Activated naive CD4-positive, alpha-beta T cell treated with anti-CD3 and anti-CD28 coated beads, Interleukin-2, amount 50 U/mL, for 72 hours (primary cell): ENCODE results near the gene CSRP3. TPM values are rescaled to one million over a fixed set of nuclear protein-coding genes. Genes with fewer than 3 reads are reported as not detected.

Experiments
- ATAC-seq, 2 donors: fragments of 150-1000 bp; cut with Tn5 transposase; 2 replicates each; pipeline ENCODE4 v1.10.0; 2021; ENCODE audit warnings: mild to moderate bottlenecking in 2 of 2, moderate library complexity in 2 of 2
- DNase-seq, 2 donors: peaks; one replicate each; pipeline ENCODE4 v3.0.0; 2021 to 2022; ENCODE audit warnings: low spot score in 2 of 2
- H3K27ac Mint-ChIP-seq, 2 donors: one replicate each; pipeline ENCODE4 v1.8.0; 2022; ENCODE audit warnings: mild to moderate bottlenecking in 2 of 2, mixed read lengths in 2 of 2
- H3K36me3 Mint-ChIP-seq, 2 donors: one replicate each; pipeline ENCODE4 v1.8.0; 2022; ENCODE audit warnings: mixed read lengths in 2 of 2
- H3K9me3 Mint-ChIP-seq, 2 donors: one replicate each; pipeline ENCODE4 v1.8.0; 2022; ENCODE audit warnings: mixed read lengths in 2 of 2
- total RNA-seq, 2 donors: library from RNA; stranded (reverse); gene quantifications; one replicate each; pipeline ENCODE4 v1.2.3, GENCODE V29; 2022

Gene CSRP3
- not detected for total RNA-seq

DNA sequence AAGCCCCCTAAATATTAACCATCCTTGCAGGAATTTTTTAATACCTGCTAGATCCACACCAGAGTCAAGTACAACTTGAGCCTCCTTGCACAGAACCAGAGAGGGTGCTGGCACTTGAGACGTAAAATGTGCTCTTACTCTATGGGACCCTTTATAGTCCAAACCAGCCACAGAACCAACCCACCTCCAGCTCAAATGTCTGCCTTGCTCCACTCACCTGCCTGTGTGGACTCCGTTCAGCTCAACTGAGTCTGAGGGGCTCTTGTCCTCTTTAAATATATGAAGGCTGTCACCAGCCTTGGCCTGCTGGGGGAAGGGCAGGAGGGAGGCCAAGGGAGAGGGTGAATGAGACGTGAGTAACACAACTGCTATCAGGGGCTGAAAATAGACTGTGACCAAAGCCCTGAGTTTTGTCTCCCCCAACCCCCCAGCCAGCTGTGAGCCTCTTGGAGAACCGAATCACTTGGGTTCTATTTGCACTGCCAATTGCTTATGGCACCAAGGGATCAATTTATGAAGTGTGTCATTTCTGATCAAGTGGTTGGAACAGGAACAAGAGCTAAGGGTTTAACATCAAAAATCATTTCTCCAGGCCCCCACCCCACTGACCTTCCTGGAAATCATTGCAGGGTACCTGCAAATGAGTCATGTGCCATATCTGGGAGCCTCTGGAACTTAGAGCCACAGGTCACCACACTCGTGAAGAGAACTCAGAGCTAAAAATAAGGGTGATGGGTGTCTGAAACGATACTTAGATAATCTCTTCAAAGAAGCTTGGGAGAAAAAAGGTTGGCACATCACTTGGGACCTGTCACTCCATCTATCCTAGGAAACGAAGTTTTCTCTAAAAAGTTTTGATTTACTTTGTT, at the start of gene CSRP3:
Gene CSRP3, minus strand, starts transcription at position 247 of the 869 bp plus-strand sequence. CDS start 9,535 bp downstream, outside the sequence.
- no peak within 1 kb of the TSS for H3K27ac Mint-ChIP-seq
- H3K36me3 Mint-ChIP-seq: no peaks in the 10 kb centered on the region
- DNase-seq (no peak), ATAC-seq (no peak)
- H3K9me3 Mint-ChIP-seq: no peaks in the 10 kb centered on the region

DNA sequence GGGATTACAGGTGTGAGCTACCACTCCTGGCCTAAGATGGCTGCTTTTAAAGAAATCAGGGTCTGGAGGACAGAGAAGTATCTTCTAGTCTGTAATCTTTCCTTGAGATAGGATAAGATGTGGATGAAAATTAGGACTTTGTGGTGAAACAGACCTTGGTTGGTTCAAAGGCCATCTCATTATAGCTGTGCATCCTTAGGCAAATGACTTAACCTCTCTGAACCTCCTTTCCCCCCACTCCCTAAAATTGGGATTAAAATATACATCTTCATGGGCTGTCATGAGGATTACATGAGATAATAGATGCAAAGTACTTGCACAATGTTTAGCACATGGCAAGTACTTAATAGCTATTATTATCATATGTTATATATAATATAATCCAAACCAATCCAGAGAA, 49.8 kb upstream of the CSRP3 start:
- ATAC-seq: no peak
- Mint-ChIP-seq H3K27ac (no peak overlapping the region), H3K9me3 (peaks cover 3 to 15% of the 10 kb centered on the region in 2 donors), H3K36me3 (peaks cover 8 to 9% of the 10 kb centered on the region in 2 donors)
- no peak for DNase-seq

DNA sequence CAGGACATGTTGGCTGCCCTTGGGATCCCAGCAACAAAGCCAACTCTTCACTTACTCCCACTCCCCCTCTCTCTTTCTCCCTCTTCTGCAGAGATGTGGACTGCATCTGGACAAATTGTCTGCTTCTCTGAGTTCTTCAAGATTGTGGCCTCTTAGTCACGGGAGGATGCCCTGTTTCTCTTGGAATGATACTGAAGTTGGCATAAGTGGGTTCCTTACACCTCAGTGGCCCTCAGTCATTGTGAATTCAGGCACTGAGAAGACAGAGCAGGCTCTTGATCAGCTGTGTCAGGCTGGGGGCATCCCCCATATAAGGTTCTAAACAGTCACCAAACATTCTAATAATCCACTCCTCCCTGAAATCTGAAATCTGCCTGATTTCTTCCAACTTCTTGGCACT, 45.0 kb upstream of the CSRP3 start:
- Mint-ChIP-seq H3K9me3 (peaks cover 0 to 10% of the 10 kb centered on the region in 2 donors), H3K27ac (no peak overlapping the region), H3K36me3 (peaks cover 9 to 15% of the 10 kb centered on the region in 2 donors)
- ATAC-seq (no peak), DNase-seq (no peak)

GRCh38 chr11:19245351-19245750, 43.6 kb upstream of the CSRP3 start:
- no peak overlapping the region for H3K27ac Mint-ChIP-seq
- peaks cover 0 to 10% of the 10 kb centered on the region in 2 donors for H3K9me3 Mint-ChIP-seq
- ATAC-seq (no peak), DNase-seq (no peak)
- peaks cover 9 to 15% of the 10 kb centered on the region in 2 donors for H3K36me3 Mint-ChIP-seq

DNA sequence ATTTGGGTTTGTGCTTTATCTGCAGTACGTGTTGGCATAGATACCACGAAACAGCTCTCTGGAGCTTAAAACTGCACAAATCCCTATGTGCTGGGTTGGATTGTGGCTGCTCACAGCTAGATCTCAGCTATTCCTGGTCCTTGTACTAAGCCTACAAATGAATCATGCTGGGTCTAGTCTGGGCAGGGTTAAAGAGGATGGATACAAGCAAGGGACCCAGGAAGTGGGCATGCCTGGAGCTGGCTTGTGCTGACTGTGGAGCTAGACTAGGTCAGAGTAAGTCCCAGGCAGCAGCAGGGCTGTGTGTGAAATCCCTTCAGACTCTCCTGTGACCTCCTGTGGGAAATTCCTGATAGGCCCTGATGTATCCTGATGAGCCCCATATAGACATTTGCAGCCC, 42.8 kb upstream of the CSRP3 start:
- DNase-seq (no peak), ATAC-seq (no peak)
- peaks cover 0 to 8% of the 10 kb centered on the region in 2 donors for H3K9me3 Mint-ChIP-seq
- H3K36me3 Mint-ChIP-seq: peaks cover 8 to 15% of the 10 kb centered on the region in 2 donors
- H3K27ac Mint-ChIP-seq: no peak overlapping the region

- Mint-ChIP-seq H3K27ac (no peak overlapping the region), H3K36me3 (peaks cover 8 to 15% of the 10 kb centered on the region in 2 donors), H3K9me3 (peaks cover 0 to 3% of the 10 kb centered on the region in 2 donors)
- no peak for ATAC-seq
- no peak for DNase-seq
These were observed 42.3 kb upstream of the CSRP3 start for GRCh38 chr11:19244084-19244483.

DNA sequence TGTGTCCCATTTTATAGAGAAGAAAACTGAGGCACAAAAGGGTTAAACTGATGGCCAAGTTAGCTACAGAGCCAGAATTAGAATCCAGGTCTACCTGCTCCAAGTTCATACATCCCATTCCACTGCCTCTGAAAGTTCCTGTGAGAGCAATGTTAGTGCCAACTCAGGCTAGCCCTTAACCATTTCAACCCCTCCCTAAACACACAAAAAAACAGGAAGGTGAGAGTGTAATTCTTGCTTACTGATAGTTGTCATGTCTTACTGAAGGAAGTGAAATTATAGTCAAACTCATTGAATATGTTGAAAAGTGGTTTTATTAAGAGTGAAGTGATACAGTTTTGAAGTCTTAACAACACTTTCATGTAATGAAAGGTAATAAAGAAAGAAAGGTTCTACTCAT, 41.8 kb upstream of the CSRP3 start:
- no peaks in the 10 kb centered on the region for H3K9me3 Mint-ChIP-seq
- H3K27ac Mint-ChIP-seq: no peak overlapping the region
- H3K36me3 Mint-ChIP-seq: peaks cover 9 to 15% of the 10 kb centered on the region in 2 donors
- DNase-seq: no peak
- ATAC-seq: no peak

GRCh38 chr11:19243143-19243542, 41.4 kb upstream of the CSRP3 start:
- DNase-seq (no peak), ATAC-seq (no peak)
- no peaks in the 10 kb centered on the region for H3K9me3 Mint-ChIP-seq
- no peak overlapping the region for H3K27ac Mint-ChIP-seq
- peaks cover 10 to 14% of the 10 kb centered on the region in 2 donors for H3K36me3 Mint-ChIP-seq

GRCh38 chr11:19242179-19242932, 40.6 kb upstream of the CSRP3 start:
- Mint-ChIP-seq H3K36me3 (peaks cover 7 to 22% of the 10 kb centered on the region in 2 donors), H3K27ac (peak overlapping the region; percentile 6 to 76), H3K9me3 (no peaks in the 10 kb centered on the region)
- peak in 1 of 2 donors; percentile 30 for DNase-seq
- ATAC-seq: no peak

GRCh38 chr11:19241260-19242178, 39.7 kb upstream of the CSRP3 start:
- ATAC-seq: peak; percentile 54 to 71

GRCh38 chr11:19240420-19241259, 38.9 kb upstream of the CSRP3 start, which contains the start of gene E2F8:
Gene E2F8, minus strand, starts transcription at chr11:19240945. Its CDS starts 824 bp downstream, at chr11:19240121.
- ATAC-seq (peak; percentile 85 to 88), DNase-seq (peak; percentile 90 to 99)
- Mint-ChIP-seq H3K9me3 (no peaks in the 10 kb centered on the region), H3K36me3 (peaks cover 7 to 39% of the 10 kb centered on the region in 2 donors), H3K27ac (peak within 1 kb of the TSS; percentile 76 to 92)

More at GRCh38 chr11:19241260-19242178, 39.7 kb upstream of the CSRP3 start:
- peak; percentile 60 to 74 for DNase-seq
- Mint-ChIP-seq H3K36me3 (peaks cover 7 to 30% of the 10 kb centered on the region in 2 donors), H3K27ac (peak overlapping the region; percentile 6 to 76), H3K9me3 (no peaks in the 10 kb centered on the region)

GRCh38 chr11:19239039-19239438, 37.3 kb upstream of the CSRP3 start:
- H3K9me3 Mint-ChIP-seq: no peaks in the 10 kb centered on the region
- no peak for DNase-seq
- peaks cover 12 to 55% of the 10 kb centered on the region in 2 donors for H3K36me3 Mint-ChIP-seq
- no peak for ATAC-seq
- no peak overlapping the region for H3K27ac Mint-ChIP-seq

- Mint-ChIP-seq H3K9me3 (no peaks in the 10 kb centered on the region), H3K27ac (no peak overlapping the region), H3K36me3 (peaks cover 17 to 62% of the 10 kb centered on the region in 2 donors)
- ATAC-seq (no peak), DNase-seq (no peak)
These were observed 36.0 kb upstream of the CSRP3 start for GRCh38 chr11:19237813-19238212.

DNA sequence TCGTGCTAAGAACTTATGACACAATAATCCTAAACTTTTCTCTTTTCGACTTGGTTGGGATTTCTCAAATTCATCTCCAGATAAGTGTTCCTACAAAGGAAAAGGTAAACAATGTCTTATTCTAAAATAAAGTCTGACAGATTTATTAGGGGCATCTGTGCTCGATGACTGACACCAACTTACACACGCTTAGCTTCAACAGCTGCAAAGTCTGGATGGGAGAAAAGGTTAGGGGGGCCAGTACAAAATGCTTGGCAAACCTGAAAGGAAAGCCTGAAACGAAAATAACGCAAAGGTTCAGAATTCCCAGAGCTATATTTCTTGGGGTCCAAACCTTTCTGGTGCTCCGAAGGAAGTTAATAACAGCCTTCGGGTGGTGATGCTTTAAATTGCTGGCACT, 35.6 kb upstream of the CSRP3 start:
- no peak for ATAC-seq
- H3K9me3 Mint-ChIP-seq: no peaks in the 10 kb centered on the region
- DNase-seq: no peak
- no peak overlapping the region for H3K27ac Mint-ChIP-seq
- H3K36me3 Mint-ChIP-seq: peaks cover 15 to 63% of the 10 kb centered on the region in 2 donors

- H3K27ac Mint-ChIP-seq: no peak overlapping the region
- H3K36me3 Mint-ChIP-seq: peaks cover 9 to 81% of the 10 kb centered on the region in 2 donors
- DNase-seq: no peak
- ATAC-seq: no peak
- no peaks in the 10 kb centered on the region for H3K9me3 Mint-ChIP-seq
These were observed 32.5 kb upstream of the CSRP3 start for GRCh38 chr11:19234231-19234817.
